Spinal cord (tissue), 10 donors: ENCODE data around the gene CAPN8. TPM values are rescaled to one million over a fixed set of nuclear protein-coding genes. Genes with fewer than 3 reads are reported as not detected.

Experiments used
- DNase-seq, 6 donors: peaks; one replicate each; pipeline versions ENCODE4 v3.0.0 to v3.0.0-alpha.2; 2013 to 2015; ENCODE audit warnings: low spot score in 6 of 6, low read depth in 4 of 6
- H3K27ac ChIP-seq: one replicate; pipeline ENCODE4 v1.5.1; 2013; ENCODE audit warnings: low read depth, low read length, control low read depth
- H3K27me3 ChIP-seq: one replicate; pipeline ENCODE4 v1.6.1; 2013; ENCODE audit warnings: low read length; ENCODE audit not compliant: control insufficient read depth, insufficient read depth
- H3K36me3 ChIP-seq: one replicate; pipeline ENCODE4 v1.6.1; 2013; ENCODE audit warnings: low read length; ENCODE audit not compliant: control insufficient read depth, insufficient read depth
- H3K4me1 ChIP-seq: one replicate; pipeline ENCODE4 v1.6.1; 2013; ENCODE audit warnings: low read length; ENCODE audit not compliant: control insufficient read depth, insufficient read depth
- H3K4me3 ChIP-seq: one replicate; pipeline ENCODE4 v1.5.1; 2013; ENCODE audit warnings: low read depth, low read length, control low read depth
- H3K9me3 ChIP-seq: one replicate; pipeline ENCODE4 v1.6.1; 2013; ENCODE audit warnings: low read length; ENCODE audit not compliant: control insufficient read depth, insufficient read depth
- WGBS: methylation state at CpG from one replicate; pipeline ENCODE4 v1.1.5; 2013; ENCODE audit warnings: missing lambda C conversion rate; ENCODE audit not compliant: insufficient coverage; 5-methylcytosine and 5-hydroxymethylcytosine counted together
- long read RNA-seq, 4 donors: transcript quantifications; one replicate each; lab custom pipeline, GENCODE V29; 2026
- polyA plus RNA-seq, 2 donors: library from polyadenylated mRNA; unstranded; fragments of 120-200 nt; gene quantifications; one replicate each; pipeline ENCODE4 v1.2.1, GENCODE V29; 2013; ENCODE audit not compliant: insufficient read length in 2 of 2
- total RNA-seq, 2 donors: library from RNA; depleted of rRNA in 1 of 2; stranded (reverse); fragments of 120-200 nt in 1 of 2; fragments of >200 nt in 1 of 2; gene quantifications; one replicate each; pipeline versions ENCODE4 v1.2.3 to v1.2.4, GENCODE V29; 2013 to 2014
- donor health status: healthy.

Gene CAPN8
- total RNA-seq = under 1 TPM; 0.10 to 0.17 TPM
- polyA plus RNA-seq = under 1 TPM; 0.90 to 0.99 TPM
- long read RNA-seq, donor 1, partial matches to known transcripts = 247 of 247 reads
- long read RNA-seq, donor 1, other reads (novel, unspliced or antisense) = 0 of 247 reads
- long read RNA-seq, donor 2, partial matches to known transcripts = 51 of 51 reads
- long read RNA-seq, donor 2, other reads (novel, unspliced or antisense) = 0 of 51 reads
- long read RNA-seq, donor 3, partial matches to known transcripts = 67 of 67 reads
- long read RNA-seq, donor 3, other reads (novel, unspliced or antisense) = 0 of 67 reads
- long read RNA-seq, donor 4, partial matches to known transcripts = 130 of 131 reads
- long read RNA-seq, donor 4, other reads (novel, unspliced or antisense) = 0 of 131 reads

DNA sequence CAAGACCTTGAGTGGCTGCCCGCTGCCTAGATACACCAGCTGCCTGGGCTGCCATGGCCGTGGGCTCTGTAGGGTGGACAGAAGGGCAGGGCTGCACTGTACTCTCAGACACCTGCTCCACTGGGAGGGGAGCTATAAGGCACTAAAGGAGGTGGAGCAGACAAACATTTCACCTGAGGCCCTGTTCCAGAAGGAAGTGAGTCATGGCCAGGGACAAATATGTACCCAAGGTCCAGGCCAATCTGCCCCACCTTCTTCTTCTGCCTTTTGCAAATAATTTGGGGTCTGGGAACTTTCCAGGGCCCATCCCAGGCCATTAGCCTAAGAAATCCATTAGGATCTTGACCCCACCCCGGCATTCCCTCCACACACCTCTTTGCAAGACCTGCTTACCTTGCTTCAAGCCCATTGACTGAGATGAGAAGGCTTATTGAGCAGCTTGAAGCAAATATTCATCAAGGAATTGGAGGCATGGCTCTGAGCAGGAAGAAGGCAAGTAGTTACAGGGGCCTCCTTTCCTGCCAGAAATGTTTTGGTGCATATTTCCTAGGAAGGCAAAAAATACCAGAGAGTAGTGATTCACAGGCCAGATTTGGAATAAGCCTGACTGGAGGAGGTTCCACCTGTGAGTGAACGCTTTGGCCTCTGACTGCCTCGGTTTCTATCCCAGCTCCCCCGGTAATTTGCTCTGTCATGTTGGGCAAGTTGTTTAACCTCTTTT is at the start of gene CAPN8:
Gene CAPN8 (minus strand): TSS at position 110 of the 721 bp plus-strand sequence. CDS start 55 bp downstream, at position 55.
- WGBS = 79% methylated on average over 2 of the region's 6 CpGs
- Histone ChIP-seq H3K9me3 (no peaks in the 10 kb centered on the region), H3K27ac (no peak within 1 kb of the TSS), H3K36me3 (no peaks in the 10 kb centered on the region), H3K27me3 (no peaks in the 10 kb centered on the region), H3K4me1 (no peaks in the 10 kb centered on the region), H3K4me3 (no peak within 1 kb of the TSS)
- DNase-seq = no peak

DNA sequence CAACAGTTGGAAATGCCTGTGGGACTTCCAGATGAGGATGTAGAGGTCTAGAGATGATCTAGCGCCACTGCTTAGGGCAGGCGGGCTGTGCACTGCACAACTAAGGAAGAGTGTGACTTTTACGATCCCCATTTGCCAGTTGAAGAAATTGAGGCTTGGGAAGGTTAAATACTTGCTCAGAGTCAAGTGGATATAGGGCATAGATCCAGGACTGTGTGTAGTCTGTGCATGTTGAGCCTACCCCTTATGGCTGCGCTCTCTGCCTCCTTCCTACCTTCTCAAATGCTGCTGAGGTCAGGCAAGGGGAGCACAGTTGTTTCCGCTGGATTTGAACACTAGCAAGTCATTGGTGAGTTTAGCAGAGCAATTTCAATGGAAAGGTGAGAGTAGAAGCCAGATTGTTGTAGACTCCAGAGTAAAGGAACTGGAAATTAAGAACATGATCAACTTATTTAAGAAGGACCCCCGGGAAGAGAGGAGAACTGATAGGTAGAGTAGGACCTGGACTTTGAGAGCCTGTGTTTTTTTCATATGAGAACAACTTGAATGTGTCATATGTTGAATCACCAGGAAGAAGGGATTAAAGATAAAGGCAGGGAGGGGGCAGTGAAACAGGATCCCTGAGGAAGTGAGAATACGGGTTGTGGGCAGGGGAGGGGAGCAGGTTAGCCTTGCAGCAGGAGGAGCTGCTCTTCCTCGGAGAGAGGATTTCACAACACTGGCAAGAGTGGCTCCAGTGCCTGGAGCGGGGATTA is 49.5 kb upstream of the CAPN8 start:
- peaks cover 29% of the 10 kb centered on the region for H3K36me3 ChIP-seq
- H3K27ac ChIP-seq = no peak overlapping the region
- H3K4me1 ChIP-seq = peaks cover 19% of the 10 kb centered on the region
- H3K4me3 ChIP-seq = no peak overlapping the region
- H3K27me3 ChIP-seq = no peaks in the 10 kb centered on the region
- no peak for DNase-seq
- no peaks in the 10 kb centered on the region for H3K9me3 ChIP-seq
- 83% methylated on average over 8 of the region's 9 CpGs for WGBS

DNA sequence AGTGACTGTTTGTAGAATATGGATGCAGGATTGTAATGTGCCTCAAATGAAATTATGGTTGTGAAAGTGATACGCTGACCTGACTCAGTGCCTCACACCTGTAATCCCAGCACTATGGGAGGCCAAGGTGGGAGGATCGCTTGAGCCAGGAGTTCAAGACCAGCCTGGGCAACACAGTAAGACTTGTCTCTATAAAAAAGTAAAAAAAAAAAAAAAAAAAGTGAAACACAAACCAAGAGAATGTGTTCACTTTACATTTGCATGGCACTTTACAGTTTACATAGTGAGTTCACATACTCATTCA is 48.9 kb upstream of the CAPN8 start:
- Histone ChIP-seq H3K27ac (no peak overlapping the region), H3K27me3 (no peaks in the 10 kb centered on the region), H3K4me1 (peaks cover 19% of the 10 kb centered on the region), H3K4me3 (peak overlapping the region; percentile 71), H3K9me3 (no peaks in the 10 kb centered on the region), H3K36me3 (peaks cover 23% of the 10 kb centered on the region)
- WGBS = no CpG with 5 or more reads among the region's 2 CpGs
- no peak for DNase-seq

DNA sequence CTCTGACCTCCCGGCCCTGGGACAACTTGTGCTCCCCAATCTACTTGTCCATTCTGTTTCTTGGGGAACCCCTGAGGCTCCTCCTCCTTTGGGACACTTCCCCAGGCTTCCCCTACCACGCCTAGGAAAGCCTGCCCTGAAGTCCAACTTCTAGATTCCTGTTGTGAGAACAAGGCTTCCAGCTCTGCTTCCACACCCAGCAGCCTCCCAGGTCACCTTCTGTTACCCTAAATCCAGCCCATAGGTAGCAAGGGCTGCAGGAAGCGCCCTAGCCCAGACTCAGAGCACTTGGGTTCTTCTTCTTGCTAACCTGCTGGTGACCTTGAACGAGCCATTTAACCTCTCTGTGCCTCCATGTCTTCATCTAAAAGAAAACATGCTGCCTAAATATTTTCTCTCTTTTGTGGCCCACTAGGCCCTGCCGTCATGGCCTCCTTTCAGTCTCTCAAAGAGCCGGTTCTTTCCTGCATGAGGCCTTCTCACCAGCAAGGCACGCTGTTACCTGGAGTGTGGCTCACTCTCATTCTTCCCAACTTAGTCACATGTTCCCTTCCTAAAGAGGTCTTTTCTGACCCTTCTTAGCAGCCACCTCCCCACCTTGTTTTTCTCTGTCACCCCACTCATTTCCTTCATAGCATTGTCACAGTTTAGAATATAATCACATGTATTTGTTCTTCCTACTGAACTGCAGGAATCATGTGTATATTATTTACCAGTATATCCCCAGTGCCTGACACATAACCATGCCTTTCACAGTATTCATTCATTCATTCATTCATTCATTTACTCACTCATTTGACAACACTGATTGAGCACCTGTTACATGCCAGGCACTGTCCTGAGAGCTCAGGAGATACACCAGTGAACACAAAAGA is 48.3 kb upstream of the CAPN8 start:
- H3K27ac ChIP-seq = peak overlapping the region; percentile 78
- no peak for DNase-seq
- H3K27me3 ChIP-seq = no peaks in the 10 kb centered on the region
- peak overlapping the region; percentile 71 for H3K4me3 ChIP-seq
- peaks cover 17% of the 10 kb centered on the region for H3K36me3 ChIP-seq
- 43% methylated on average over 7 of the region's 7 CpGs for WGBS
- H3K9me3 ChIP-seq = no peaks in the 10 kb centered on the region
- peaks cover 19% of the 10 kb centered on the region for H3K4me1 ChIP-seq

DNA sequence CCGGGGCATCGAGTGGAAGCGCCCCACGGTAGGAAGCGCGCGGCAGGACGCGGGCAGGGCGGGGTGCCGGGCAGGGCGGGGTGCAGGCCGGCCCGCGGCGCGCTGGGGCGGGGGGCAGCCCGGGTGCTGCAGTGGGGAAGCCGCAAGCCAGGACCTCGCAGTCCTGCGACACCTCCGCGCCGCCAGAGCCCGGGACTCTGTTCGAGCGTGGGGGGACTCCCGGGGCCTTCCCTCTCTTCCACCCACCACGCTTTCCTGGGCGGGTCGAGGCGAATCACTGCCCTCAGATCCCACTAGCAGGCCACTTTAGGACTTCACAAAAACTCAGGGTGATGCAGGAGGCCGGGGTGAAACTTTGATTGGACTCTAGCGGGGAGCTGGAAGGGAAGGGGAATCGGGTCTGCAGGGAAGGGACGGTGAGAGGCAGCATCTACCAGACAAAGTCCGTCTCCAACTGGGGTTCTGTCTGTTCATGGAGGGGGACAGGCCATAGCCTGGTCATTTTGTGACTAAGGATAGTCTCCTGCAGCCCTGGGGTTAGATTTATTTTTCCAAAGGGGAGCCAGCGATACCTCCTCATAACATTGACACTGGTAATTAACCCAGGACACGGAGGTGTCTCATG is 47.5 kb upstream of the CAPN8 start:
- H3K4me1 ChIP-seq = peaks cover 21% of the 10 kb centered on the region
- H3K27me3 ChIP-seq = no peaks in the 10 kb centered on the region
- WGBS = 1% methylated on average over 37 of the region's 40 CpGs
- peak in 2 of 6 donors; percentile 48 to 65 for DNase-seq
- H3K36me3 ChIP-seq = peaks cover 13% of the 10 kb centered on the region
- no peaks in the 10 kb centered on the region for H3K9me3 ChIP-seq
- peak overlapping the region; percentile 71 for H3K4me3 ChIP-seq
- peak overlapping the region; percentile 88 for H3K27ac ChIP-seq

DNA sequence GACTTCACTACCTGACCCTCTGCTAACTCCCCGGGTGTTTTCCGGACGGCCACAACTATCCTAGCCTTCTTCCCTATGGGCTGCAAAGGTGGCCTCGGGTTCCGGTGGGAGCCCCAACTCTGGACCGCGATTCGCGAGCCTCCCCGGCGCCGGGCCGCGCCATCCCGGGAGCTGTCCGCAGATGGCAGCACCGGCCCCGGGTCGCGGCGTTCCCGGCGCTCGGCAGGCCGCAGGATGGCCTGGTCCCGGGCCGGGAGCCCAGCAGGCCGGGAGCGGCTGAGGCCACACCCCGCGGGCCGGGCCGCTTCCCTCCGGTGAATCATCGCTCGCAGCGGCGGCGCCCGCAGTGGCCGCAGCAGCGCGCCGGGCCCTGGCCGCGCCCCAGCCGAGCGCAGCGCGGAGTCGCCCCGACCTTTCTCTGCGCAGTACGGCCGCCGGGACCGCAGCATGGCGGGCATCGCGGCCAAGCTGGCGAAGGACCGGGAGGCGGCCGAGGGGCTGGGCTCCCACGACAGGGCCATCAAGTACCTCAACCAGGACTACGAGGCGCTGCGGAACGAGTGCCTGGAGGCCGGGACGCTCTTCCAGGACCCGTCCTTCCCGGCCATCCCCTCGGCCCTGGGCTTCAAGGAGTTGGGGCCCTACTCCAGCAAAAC is 46.8 kb upstream of the CAPN8 start, which contains the start of gene CAPN2:
Gene CAPN2 (plus strand): TSS at position 346 of the 656 bp plus-strand sequence. CDS start 102 bp downstream, at position 448.
- peak within 1 kb of the TSS; percentile 71 for H3K4me3 ChIP-seq
- no peaks in the 10 kb centered on the region for H3K27me3 ChIP-seq
- no peaks in the 10 kb centered on the region for H3K9me3 ChIP-seq
- H3K36me3 ChIP-seq = peaks cover 6% of the 10 kb centered on the region
- peak within 1 kb of the TSS; percentile 88 for H3K27ac ChIP-seq
- H3K4me1 ChIP-seq = peaks cover 27% of the 10 kb centered on the region
- peak in 2 of 6 donors; percentile 83 to 87 for DNase-seq
- under 1% methylated on average over 74 of the region's 74 CpGs for WGBS

DNA sequence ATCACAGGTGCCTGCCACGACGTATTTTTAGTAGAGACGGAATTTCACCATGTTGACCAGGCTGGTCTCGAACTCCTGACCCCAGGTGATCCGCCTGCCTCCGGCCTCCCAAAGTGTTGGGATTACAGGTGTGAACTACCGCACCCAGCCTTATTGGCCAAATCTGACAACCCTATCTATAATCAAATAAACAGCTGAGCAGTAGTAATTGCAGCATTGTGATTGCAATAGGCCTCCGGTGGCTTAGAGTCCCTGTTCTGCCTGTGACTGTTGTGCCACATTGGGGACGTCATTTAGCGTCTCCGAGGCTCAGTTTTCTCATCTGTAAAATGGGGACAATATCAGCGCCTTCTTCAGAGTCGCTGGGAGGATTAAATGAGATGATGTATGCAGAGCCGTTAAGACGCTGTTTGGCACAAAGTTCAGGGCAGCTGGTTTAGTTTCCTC is 46.3 kb upstream of the CAPN8 start:
- Histone ChIP-seq H3K27me3 (no peaks in the 10 kb centered on the region), H3K4me1 (peaks cover 29% of the 10 kb centered on the region), H3K36me3 (peaks cover 4% of the 10 kb centered on the region), H3K4me3 (peak overlapping the region; percentile 38), H3K27ac (peak overlapping the region; percentile 82), H3K9me3 (no peaks in the 10 kb centered on the region)
- no peak for DNase-seq
- WGBS = 81% methylated on average over 11 of the region's 15 CpGs

DNA sequence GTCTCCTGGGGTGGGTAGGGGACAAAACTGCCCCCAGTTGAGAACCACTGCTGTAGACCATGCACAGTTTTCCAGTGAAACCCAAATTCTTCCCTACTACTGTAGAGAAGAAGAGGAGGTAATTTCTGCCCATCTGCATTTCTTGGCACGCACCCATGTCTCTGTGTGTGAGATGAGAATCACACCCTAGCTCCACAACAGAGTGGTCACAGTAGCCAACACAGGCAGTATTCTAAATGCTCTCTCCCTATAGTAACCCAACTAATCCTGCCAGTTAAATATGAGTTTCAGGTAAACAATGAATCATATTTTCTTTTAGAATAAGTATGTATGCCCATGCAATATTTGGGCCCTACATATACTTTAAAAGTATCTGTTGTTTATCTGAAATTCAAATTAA is 45.7 kb upstream of the CAPN8 start:
- Histone ChIP-seq H3K27ac (no peak overlapping the region), H3K36me3 (no peaks in the 10 kb centered on the region), H3K9me3 (no peaks in the 10 kb centered on the region), H3K4me3 (no peak overlapping the region), H3K27me3 (no peaks in the 10 kb centered on the region), H3K4me1 (peaks cover 35% of the 10 kb centered on the region)
- peak in 2 of 6 donors; percentile 52 to 71 for DNase-seq
- no CpG with 5 or more reads among the region's 1 CpG for WGBS
